ENCODE measurements around the gene KCNA1.

Gene KCNA1

GRCh38 chr12:4915752-4916151, 6.0 kb downstream of the KCNA1 start:
- TF ChIP-seq, protein P1, sequence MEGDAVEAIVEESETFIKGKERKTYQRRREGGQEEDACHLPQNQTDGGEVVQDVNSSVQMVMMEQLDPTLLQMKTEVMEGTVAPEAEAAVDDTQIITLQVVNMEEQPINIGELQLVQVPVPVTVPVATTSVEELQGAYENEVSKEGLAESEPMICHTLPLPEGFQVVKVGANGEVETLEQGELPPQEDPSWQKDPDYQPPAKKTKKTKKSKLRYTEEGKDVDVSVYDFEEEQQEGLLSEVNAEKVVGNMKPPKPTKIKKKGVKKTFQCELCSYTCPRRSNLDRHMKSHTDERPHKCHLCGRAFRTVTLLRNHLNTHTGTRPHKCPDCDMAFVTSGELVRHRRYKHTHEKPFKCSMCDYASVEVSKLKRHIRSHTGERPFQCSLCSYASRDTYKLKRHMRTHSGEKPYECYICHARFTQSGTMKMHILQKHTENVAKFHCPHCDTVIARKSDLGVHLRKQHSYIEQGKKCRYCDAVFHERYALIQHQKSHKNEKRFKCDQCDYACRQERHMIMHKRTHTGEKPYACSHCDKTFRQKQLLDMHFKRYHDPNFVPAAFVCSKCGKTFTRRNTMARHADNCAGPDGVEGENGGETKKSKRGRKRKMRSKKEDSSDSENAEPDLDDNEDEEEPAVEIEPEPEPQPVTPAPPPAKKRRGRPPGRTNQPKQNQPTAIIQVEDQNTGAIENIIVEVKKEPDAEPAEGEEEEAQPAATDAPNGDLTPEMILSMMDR (IDR thresholded peaks at IDR 0.05; ENCODE audit: insufficient read depth, low read length, missing control alignments): no peak
- ChIA-PET POLR2A (no interaction called here), CTCF (interaction anchor here (0.8 kb wide), 1 partner anchor 58 kb away, joined by 3 read pairs; no protein-coding TSS in a partner anchor)
- no peak overlapping the region for H3K4me3 ChIP-seq (ENCODE audit: low read depth, low read length)
- no peak for DNase-seq (ENCODE audit: low read depth, low spot score)

DNA sequence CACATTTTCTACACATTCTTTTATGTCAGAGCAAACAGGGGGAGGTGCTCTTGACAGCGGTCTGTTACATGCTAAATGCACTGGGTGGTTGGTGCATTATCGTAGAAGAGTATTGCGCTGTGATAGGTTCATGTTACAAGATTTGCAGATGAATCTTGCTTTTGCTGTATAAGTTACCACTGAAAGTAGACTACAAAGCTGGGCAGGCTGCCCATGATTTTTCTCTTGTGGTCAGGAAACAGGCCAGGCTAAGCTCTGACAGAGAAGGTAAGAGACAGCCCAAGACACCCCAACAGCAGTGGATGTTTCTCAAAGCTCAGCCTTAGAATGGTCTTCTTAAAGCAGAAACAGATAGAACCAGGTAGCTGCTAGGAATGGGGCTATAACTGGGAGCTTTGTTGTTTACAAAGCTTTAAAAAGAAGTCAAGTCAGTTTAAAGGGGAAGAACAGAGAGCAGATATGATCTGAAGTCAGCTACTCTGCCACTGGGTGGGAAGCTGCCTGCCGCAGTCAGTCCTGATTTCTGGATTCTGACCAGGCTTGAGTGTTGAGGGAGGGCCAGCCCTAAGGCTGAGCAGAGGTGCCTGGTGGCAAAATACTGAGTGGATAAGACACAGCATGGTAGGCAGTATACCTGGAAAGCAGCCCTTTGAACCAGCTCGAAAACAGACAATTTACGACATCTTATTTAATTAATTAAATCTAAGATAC, 9.4 kb downstream of the KCNA1 start:
- POLR2A ChIA-PET: no interaction called here

GRCh38 chr12:4932576-4932975, 22.9 kb downstream of the KCNA1 start:
- CTCF ChIA-PET: no interaction called here
- DNase-seq (ENCODE audit: low read depth, low spot score): no peak
- POLR2A ChIA-PET: no interaction called here
- no peak overlapping the region for H3K4me3 ChIP-seq (ENCODE audit: low read depth, low read length)
- TF ChIP-seq, protein P1 (IDR thresholded peaks at IDR 0.05; ENCODE audit: insufficient read depth, low read length, missing control alignments): no peak

More for the DNA sequence above, 9.4 kb downstream of the KCNA1 start:
- TF ChIP-seq, protein P1 (IDR thresholded peaks at IDR 0.05; ENCODE audit: insufficient read depth, low read length, missing control alignments): no peak
- no peak for DNase-seq (ENCODE audit: low read depth, low spot score)
- no peak overlapping the region for H3K4me3 ChIP-seq (ENCODE audit: low read depth, low read length)
- CTCF ChIA-PET: no interaction called here

DNA sequence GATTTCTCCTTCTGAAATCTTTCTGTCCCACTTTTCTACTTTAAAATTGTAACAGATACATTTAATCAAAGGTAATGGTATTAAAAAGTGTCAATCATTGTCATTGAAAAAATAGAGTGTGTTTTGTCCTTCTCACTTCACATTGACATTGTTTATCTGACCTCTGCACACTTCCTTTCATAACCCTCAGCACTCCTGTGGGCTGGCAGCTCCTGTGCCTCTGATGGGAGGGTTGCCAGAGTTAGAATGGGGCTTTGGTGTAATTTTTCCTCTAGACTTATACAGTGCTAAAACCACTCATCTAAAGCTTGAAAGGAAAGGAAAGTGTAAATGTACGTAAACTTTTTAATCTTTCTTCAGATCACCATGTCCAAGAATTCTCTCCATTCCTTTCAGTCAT, 23.7 kb downstream of the KCNA1 start:
- DNase-seq (ENCODE audit: low read depth, low spot score): no peak
- no peak overlapping the region for H3K4me3 ChIP-seq (ENCODE audit: low read depth, low read length)
- POLR2A ChIA-PET: no interaction called here
- CTCF ChIA-PET: no interaction called here
- TF ChIP-seq, protein P1 (IDR thresholded peaks at IDR 0.05; ENCODE audit: insufficient read depth, low read length, missing control alignments): no peak

GRCh38 chr12:4934407-4935035, 24.8 kb downstream of the KCNA1 start:
- H3K4me3 ChIP-seq (ENCODE audit: low read depth, low read length): no peak overlapping the region
- CTCF ChIA-PET: interaction anchor here (1.0 kb wide), 1 partner anchor 77 kb away, joined by 3 read pairs; no protein-coding TSS in a partner anchor
- POLR2A ChIA-PET: interaction anchor here (0.7 kb wide), 1 partner anchor 26 kb away, joined by 5 read pairs; no protein-coding TSS in a partner anchor
- DNase-seq (ENCODE audit: low read depth, low spot score): no peak
- TF ChIP-seq, protein P1 (IDR thresholded peaks at IDR 0.05; ENCODE audit: insufficient read depth, low read length, missing control alignments): no peak

DNA sequence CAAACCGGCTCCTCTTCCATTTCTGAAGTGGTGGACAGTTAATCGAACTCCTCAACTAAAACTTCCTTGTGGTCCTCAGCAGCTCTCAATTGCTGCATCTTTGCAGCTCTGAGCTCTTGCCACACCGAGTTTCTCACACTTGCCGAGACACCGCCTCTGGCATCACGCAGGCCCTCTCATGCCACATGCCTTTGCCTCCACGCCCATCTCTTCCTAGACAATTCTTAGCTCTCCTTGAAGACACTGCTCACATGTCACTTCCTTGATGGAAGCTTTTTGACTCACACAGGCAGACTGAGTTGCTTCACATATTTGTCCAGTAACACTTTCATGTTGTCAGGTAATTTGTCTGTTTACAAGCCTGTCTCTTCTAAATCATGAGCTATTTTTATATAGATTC, 29.2 kb downstream of the KCNA1 start:
- no peak overlapping the region for H3K4me3 ChIP-seq (ENCODE audit: low read depth, low read length)
- TF ChIP-seq, protein P1 (IDR thresholded peaks at IDR 0.05; ENCODE audit: insufficient read depth, low read length, missing control alignments): no peak
- CTCF ChIA-PET: interaction anchor here (1.5 to 1.6 kb wide), 2 partner anchors 63 to 83 kb away, joined by 4 to 6 read pairs; no protein-coding TSS in a partner anchor
- POLR2A ChIA-PET: no interaction called here
- DNase-seq (ENCODE audit: low read depth, low spot score): no peak

Measured in AG04449 (cell line).